Measurements from ENCODE around the gene ARHGAP26. TPM values are rescaled to one million over a fixed set of nuclear protein-coding genes. Genes with fewer than 3 reads are reported as not detected.

Gene ARHGAP26
- total RNA-seq, 4 donors from 2014 or later, result 28.2 to 52.3 (median 37.9) TPM

- Histone ChIP-seq H3K9me3 (no peaks in the 10 kb centered on the region), H3K4me1 (no peaks in the 10 kb centered on the region), H3K27me3 (no peaks in the 10 kb centered on the region), H3K36me3 (no peaks in the 10 kb centered on the region), H3K4me3 (replicated peaks in 1 of 3) (no peak overlapping the region), H3K27ac (no peak overlapping the region)
- intact Hi-C loops (cut with DNase I), result no loop called here
- no peak for DNase-seq
- no peak for TF ChIP-seq CTCF (IDR thresholded peaks at IDR 0.05)
- no peak for TF ChIP-seq POLR2A (IDR thresholded peaks at IDR 0.05)
- WGBS, 2 donors, result 77 to 79% methylated on average over 4 of the region's 4 CpGs
Observed at GRCh38 chr5:143263272-143263810, 493.2 kb downstream of the ARHGAP26 start.

DNA sequence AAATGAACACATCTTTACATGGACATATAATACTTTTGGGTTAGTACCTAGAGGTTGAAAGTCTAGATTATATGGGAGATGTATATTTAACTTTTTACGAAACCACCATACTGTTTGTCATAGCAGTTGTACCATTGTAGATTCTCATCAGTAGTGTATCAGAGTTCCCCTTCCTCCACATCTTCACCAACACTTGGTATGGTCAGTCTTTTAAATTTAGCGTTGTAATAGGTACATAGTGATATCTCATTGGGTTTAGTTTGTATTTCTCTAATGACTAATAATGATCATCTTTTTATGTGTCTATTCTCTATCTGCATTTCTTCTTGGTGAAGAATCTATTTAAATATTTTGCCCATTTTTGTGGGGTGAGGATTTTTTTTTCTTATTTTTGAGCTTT is 495.8 kb downstream of the ARHGAP26 start:
- Histone ChIP-seq H3K4me3 (replicated peaks in 1 of 3) (no peak overlapping the region), H3K4me1 (no peaks in the 10 kb centered on the region), H3K9me3 (no peaks in the 10 kb centered on the region), H3K27ac (no peak overlapping the region), H3K36me3 (no peaks in the 10 kb centered on the region), H3K27me3 (no peaks in the 10 kb centered on the region)
- intact Hi-C loops (cut with DNase I), result no loop called here
- no peak for TF ChIP-seq CTCF (IDR thresholded peaks at IDR 0.05)
- TF ChIP-seq POLR2A (IDR thresholded peaks at IDR 0.05), result no peak
- WGBS, 2 donors, result 98% methylated on average over 2 of the region's 2 CpGs
- no peak for DNase-seq

DNA sequence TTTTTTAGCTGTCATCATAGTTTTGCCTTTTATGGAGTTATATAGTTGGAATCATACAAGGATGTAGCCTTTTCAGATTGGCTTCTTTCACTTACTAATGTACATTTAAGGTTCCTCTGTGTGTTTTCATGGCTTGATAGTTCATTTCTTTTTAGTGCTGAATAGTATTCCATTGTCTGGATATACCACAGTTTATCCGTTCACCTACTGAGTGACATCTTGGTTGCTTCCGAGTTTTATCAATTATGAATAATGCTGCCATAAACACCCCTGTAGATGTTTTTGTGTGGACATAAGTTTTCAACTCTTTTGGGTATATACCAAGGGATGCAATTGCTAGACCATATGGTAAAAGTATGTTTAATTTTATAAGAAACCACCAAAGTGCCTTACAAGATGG is 497.0 kb downstream of the ARHGAP26 start:
- no peak for TF ChIP-seq POLR2A (IDR thresholded peaks at IDR 0.05)
- TF ChIP-seq CTCF (IDR thresholded peaks at IDR 0.05), result no peak
- no peak for DNase-seq
- H3K36me3 ChIP-seq, result no peaks in the 10 kb centered on the region
- H3K9me3 ChIP-seq, result no peaks in the 10 kb centered on the region
- no peak overlapping the region for H3K4me3 ChIP-seq (replicated peaks in 1 of 3)
- no peaks in the 10 kb centered on the region for H3K27me3 ChIP-seq
- intact Hi-C loops (cut with DNase I), result no loop called here
- no peak overlapping the region for H3K27ac ChIP-seq
- no peaks in the 10 kb centered on the region for H3K4me1 ChIP-seq
- WGBS, 2 donors, result 96 to 98% methylated on average over 2 of the region's 2 CpGs

GRCh38 chr5:143268388-143268787 is 498.2 kb downstream of the ARHGAP26 start:
- no peaks in the 10 kb centered on the region for H3K4me1 ChIP-seq
- H3K36me3 ChIP-seq, result no peaks in the 10 kb centered on the region
- intact Hi-C loops (cut with DNase I), result no loop called here
- TF ChIP-seq CTCF (IDR thresholded peaks at IDR 0.05) (no peak), POLR2A (IDR thresholded peaks at IDR 0.05) (no peak)
- no peak overlapping the region for H3K27ac ChIP-seq
- no peak for DNase-seq
- H3K4me3 ChIP-seq (replicated peaks in 1 of 3), result no peak overlapping the region
- WGBS, 2 donors, result 93 to 96% methylated on average over 2 of the region's 2 CpGs
- no peaks in the 10 kb centered on the region for H3K9me3 ChIP-seq
- H3K27me3 ChIP-seq, result no peaks in the 10 kb centered on the region

- Histone ChIP-seq H3K36me3 (no peaks in the 10 kb centered on the region), H3K4me1 (no peaks in the 10 kb centered on the region), H3K4me3 (replicated peaks in 1 of 3) (no peak overlapping the region), H3K27ac (no peak overlapping the region), H3K9me3 (no peaks in the 10 kb centered on the region), H3K27me3 (no peaks in the 10 kb centered on the region)
- intact Hi-C loops (cut with DNase I), result no loop called here
- no peak for DNase-seq
- 95 to 96% methylated on average over 2 of the region's 2 CpGs for WGBS, 2 donors
- no peak for TF ChIP-seq POLR2A (IDR thresholded peaks at IDR 0.05)
- TF ChIP-seq CTCF (IDR thresholded peaks at IDR 0.05), result no peak
Observed at GRCh38 chr5:143271431-143271830, 501.3 kb downstream of the ARHGAP26 start.
